Glomerular visceral epithelial cell (primary cell): Measurements from ENCODE around the gene SESN2.

Source experiments
- DNase-seq: peaks from one replicate; pipeline ENCODE4 v3.0.0-alpha.2; 2016; ENCODE audit errors: extremely low spot score

The SESN2 gene

DNA sequence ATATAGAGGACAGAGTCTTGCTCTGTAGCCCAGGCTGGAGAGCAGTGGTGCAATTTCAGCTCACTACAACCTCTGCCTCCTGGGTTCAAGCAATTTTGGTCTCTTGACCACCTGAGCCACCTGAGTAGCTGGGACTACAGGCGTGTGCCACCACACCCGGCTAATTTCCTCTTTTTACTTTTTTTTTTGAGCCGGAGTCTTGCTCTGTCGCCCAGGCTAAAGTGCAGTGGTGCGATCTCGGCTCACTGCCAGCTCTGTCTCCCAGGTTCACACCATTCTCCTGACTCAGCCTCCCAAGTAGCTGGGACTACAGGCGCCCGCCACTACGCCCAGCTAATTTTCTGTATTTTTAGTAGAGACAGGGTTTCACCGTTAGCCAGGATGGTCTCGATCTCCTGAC, 68.1 kb downstream of the SESN2 start:
- DNase-seq, result peak; percentile 62

- DNase-seq, result no peak
These were observed 68.9 kb downstream of the SESN2 start for GRCh38 chr1:28328228-28328648.

- peak; percentile 31 for DNase-seq
These were observed 70.3 kb downstream of the SESN2 start for GRCh38 chr1:28329395-28330153.
